ENCODE data around the gene CRYGN. TPM values are rescaled to one million over a fixed set of nuclear protein-coding genes. Genes with fewer than 3 reads are reported as not detected.

Gene CRYGN
- total and polyA plus RNA-seq, 2 donors from 2014 or later: 0.22 TPM; not detected in 1

DNA sequence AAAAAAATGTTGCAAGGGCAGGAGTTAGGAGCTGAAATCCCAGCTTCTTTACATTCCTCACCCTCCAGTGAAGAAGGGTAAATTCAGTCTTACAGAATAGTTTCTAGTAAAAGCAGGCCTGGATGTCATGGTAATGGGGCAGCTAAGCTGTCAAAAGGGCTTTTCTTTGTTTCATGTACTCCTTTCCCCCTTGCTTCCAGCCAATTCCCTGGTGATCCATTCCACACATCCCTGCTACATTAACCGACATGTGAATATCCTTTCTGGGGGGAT is 43.7 kb upstream of the CRYGN start:
- Histone ChIP-seq H3K27ac (ENCODE audit: low read depth in 2 of 2, low read length in 2 of 2) (no peak overlapping the region), H3K9ac (ENCODE audit: low read length in 3 of 3) (no peak overlapping the region), H3K4me1 (ENCODE audit: control insufficient read depth in 2 of 3, insufficient read depth in 2 of 3, low read depth in 1 of 3, low read length in 3 of 3) (peaks cover 0 to 4% (median 0%) of the 10 kb centered on the region in 3 donors), H3K36me3 (ENCODE audit: control insufficient read depth in 2 of 3, insufficient read depth in 3 of 3, low read length in 3 of 3) (peaks cover 3 to 36% (median 20%) of the 10 kb centered on the region in 3 donors), H3K9me3 (ENCODE audit: control insufficient read depth in 2 of 3, insufficient read depth in 1 of 3, low read length in 3 of 3) (no peaks in the 10 kb centered on the region), H3K27me3 (ENCODE audit: control insufficient read depth, insufficient read depth, low read length) (no peaks in the 10 kb centered on the region), H3K4me3 (ENCODE audit: low read length in 3 of 3) (no peak overlapping the region)
- no peak for FAIRE-seq
- intact Hi-C loops (cut with DNase I): no loop called here
- no peak for TF ChIP-seq CTCF (IDR thresholded peaks at IDR 0.05; ENCODE audit: borderline replicate concordance, extremely low read depth, insufficient read depth)
- no peak for DNase-seq

DNA sequence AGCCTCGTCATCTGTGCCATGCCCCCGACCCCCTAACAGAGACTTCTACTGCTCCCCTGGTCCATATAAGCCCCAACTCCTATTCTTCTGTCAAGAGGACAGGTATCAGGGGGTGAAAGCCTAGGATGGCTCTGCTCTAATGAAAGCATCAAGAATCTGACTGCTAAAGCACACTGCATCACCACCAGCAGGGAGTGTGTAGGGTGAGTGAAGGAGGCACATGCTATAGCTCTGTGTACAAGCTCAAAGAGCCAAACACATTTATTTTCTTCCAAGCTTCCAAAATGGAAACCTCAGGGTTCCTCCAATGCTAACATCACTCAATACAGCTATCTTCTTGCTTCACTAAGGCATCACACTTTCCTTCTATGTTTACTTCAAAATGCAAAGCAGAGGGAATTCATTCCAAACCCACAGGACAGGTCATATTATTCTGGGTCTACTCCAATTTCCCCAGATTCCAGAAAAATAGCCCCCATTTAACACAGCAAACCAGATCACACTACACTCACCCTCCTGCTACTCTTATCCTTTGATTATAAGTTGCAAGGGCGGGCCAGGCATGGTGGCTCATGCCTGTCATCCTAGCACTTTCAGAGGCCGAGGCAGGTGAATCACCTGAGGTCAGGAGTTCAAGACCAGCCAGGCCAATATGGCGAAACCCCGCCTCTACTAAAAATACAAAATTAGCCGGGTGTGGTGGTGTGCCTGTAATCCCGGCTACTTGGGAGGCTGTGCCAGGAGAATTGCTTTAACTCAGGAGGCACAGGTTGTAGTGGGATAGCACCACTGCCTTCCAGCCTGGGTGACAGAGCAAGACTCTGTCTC is 43.2 kb upstream of the CRYGN start:
- intact Hi-C loops (cut with DNase I): no loop called here
- H3K9me3 ChIP-seq (ENCODE audit: control insufficient read depth in 2 of 3, insufficient read depth in 1 of 3, low read length in 3 of 3): no peaks in the 10 kb centered on the region
- no peak overlapping the region for H3K4me3 ChIP-seq (ENCODE audit: low read length in 3 of 3)
- FAIRE-seq (no peak), DNase-seq (no peak)
- no peak overlapping the region for H3K9ac ChIP-seq (ENCODE audit: low read length in 3 of 3)
- H3K27me3 ChIP-seq (ENCODE audit: control insufficient read depth, insufficient read depth, low read length): no peaks in the 10 kb centered on the region
- no peak for TF ChIP-seq CTCF (IDR thresholded peaks at IDR 0.05; ENCODE audit: borderline replicate concordance, extremely low read depth, insufficient read depth)
- H3K36me3 ChIP-seq (ENCODE audit: control insufficient read depth in 2 of 3, insufficient read depth in 3 of 3, low read length in 3 of 3): peaks cover 3 to 36% (median 18%) of the 10 kb centered on the region in 3 donors
- H3K4me1 ChIP-seq (ENCODE audit: control insufficient read depth in 2 of 3, insufficient read depth in 2 of 3, low read depth in 1 of 3, low read length in 3 of 3): peaks cover 0 to 4% (median 0%) of the 10 kb centered on the region in 3 donors
- no peak overlapping the region for H3K27ac ChIP-seq (ENCODE audit: low read depth in 2 of 2, low read length in 2 of 2)

- Histone ChIP-seq H3K9ac (ENCODE audit: low read length in 3 of 3) (no peak overlapping the region), H3K4me1 (ENCODE audit: control insufficient read depth in 2 of 3, insufficient read depth in 2 of 3, low read depth in 1 of 3, low read length in 3 of 3) (peaks cover 0 to 4% (median 0%) of the 10 kb centered on the region in 3 donors), H3K27me3 (ENCODE audit: control insufficient read depth, insufficient read depth, low read length) (no peaks in the 10 kb centered on the region), H3K27ac (ENCODE audit: low read depth in 2 of 2, low read length in 2 of 2) (no peak overlapping the region), H3K36me3 (ENCODE audit: control insufficient read depth in 2 of 3, insufficient read depth in 3 of 3, low read length in 3 of 3) (peaks cover 3 to 39% (median 14%) of the 10 kb centered on the region in 3 donors), H3K4me3 (ENCODE audit: low read length in 3 of 3) (no peak overlapping the region), H3K9me3 (ENCODE audit: control insufficient read depth in 2 of 3, insufficient read depth in 1 of 3, low read length in 3 of 3) (no peaks in the 10 kb centered on the region)
- FAIRE-seq (no peak), DNase-seq (no peak)
- intact Hi-C loops (cut with DNase I): no loop called here
- TF ChIP-seq CTCF (IDR thresholded peaks at IDR 0.05; ENCODE audit: borderline replicate concordance, extremely low read depth, insufficient read depth): no peak
These were observed 41.9 kb upstream of the CRYGN start for GRCh38 chr7:151481650-151482505.
